SK-N-SH (cell line): ENCODE measurements around the gene ZBTB12. TPM values are rescaled to one million over a fixed set of nuclear protein-coding genes. Genes with fewer than 3 reads are reported as not detected.
A peak's percentile ranks its signal among the peaks of the same experiment; 100 is the strongest.
"Not testable (repeated sequence)": the region's sequence is repeated elsewhere in the genome, so short reads cannot be mapped to it uniquely, and the experiment has no call there.

Source experiments
- CTCF ChIA-PET: fragments of 300-600, 350-600 bp; formaldehyde crosslinking; extraction: SDS; loops from one replicate; lab custom pipeline; 2021; lab: Yijun Ruan, JAX
- POLR2A ChIA-PET: fragments of 350-600 bp; sonication (Branson Sonifier 250); formaldehyde crosslinking; extraction: SDS; loops from one replicate; lab custom pipeline; 2020; ENCODE audit warnings: antibody characterized with exemption, inconsistent platforms; lab: Yijun Ruan, JAX
- DNase-seq: peaks from one replicate; pipeline ENCODE4 v3.0.0; 2012
- H2AFZ ChIP-seq: fragments of 200-600 bp; sonication (generic); 2 replicates; pipeline ENCODE4 v1.8.1; 2016; ENCODE audit warnings: antibody characterized with exemption, mild to moderate bottlenecking, low read depth
- H3F3A ChIP-seq: fragments of 200-600 bp; sonication (generic); replicated peaks from 2 replicates; pipeline ENCODE3; 2016; ENCODE audit warnings: antibody characterized with exemption, mild to moderate bottlenecking; ENCODE audit not compliant: insufficient read depth
- H3K27ac ChIP-seq, 2 experiments: fragments of 200-500 bp in 1 of 2; fragments of 200-600 bp in 1 of 2; sonication (Bioruptor generic) in 1 of 2; sonication (generic), shearing (Covaris generic) in 1 of 2; 2 replicates each; pipeline versions ENCODE4 v1.5.1 to v1.6.1; 2014 to 2016; ENCODE audit warnings: low read depth in 2 of 2, inconsistent platforms in 1 of 2, low read length in 1 of 2, mild to moderate bottlenecking in 1 of 2, mixed read lengths in 1 of 2
- H3K27me3 ChIP-seq: fragments of 200-600 bp; sonication (generic), shearing (Covaris generic); 2 replicates; pipeline ENCODE4 v1.6.1; 2016; ENCODE audit warnings: mixed run types; ENCODE audit not compliant: insufficient read depth
- H3K36me3 ChIP-seq, 2 experiments: fragments of 200-500 bp in 1 of 2; fragments of 200-600 bp in 1 of 2; sonication (Bioruptor generic) in 1 of 2; sonication (generic) in 1 of 2; replicated peaks in 1 of 2; 2 replicates each; pipeline versions ENCODE3 to v1.5.1; 2014 to 2016; ENCODE audit warnings: low read length in 1 of 2, mild to moderate bottlenecking in 1 of 2; ENCODE audit not compliant: insufficient read depth in 2 of 2, control insufficient read depth in 1 of 2
- H3K4me1 ChIP-seq, 2 experiments: fragments of 200-500 bp in 1 of 2; fragments of 200-600 bp in 1 of 2; sonication (Bioruptor generic) in 1 of 2; sonication (generic), shearing (Covaris generic) in 1 of 2; 2 replicates each; pipeline versions ENCODE4 v1.5.1 to v1.6.1; 2014 to 2016; ENCODE audit warnings: low read depth in 1 of 2, low read length in 1 of 2, mixed run types in 1 of 2; ENCODE audit not compliant: insufficient read depth in 2 of 2, control insufficient read depth in 1 of 2
- H3K4me2 ChIP-seq: fragments of 200-600 bp; sonication (generic), shearing (Covaris generic); 2 replicates; pipeline ENCODE4 v1.6.1; 2017; ENCODE audit warnings: mixed run types
- H3K4me3 ChIP-seq, 2 experiments: fragments of 200-500 bp in 1 of 2; fragments of 200-600 bp in 1 of 2; sonication (Bioruptor generic) in 1 of 2; sonication (generic), shearing (Covaris generic) in 1 of 2; 2 replicates each; pipeline versions ENCODE4 v1.5.1 to v1.8.1; 2014 to 2016; ENCODE audit warnings: low read depth in 2 of 2, inconsistent platforms in 1 of 2, low read length in 1 of 2, mild to moderate bottlenecking in 1 of 2, mixed read lengths in 1 of 2, moderate library complexity in 1 of 2
- H3K79me2 ChIP-seq: fragments of 200-600 bp; sonication (generic); 2 replicates; pipeline ENCODE4 v1.8.1; 2017; ENCODE audit warnings: mild to moderate bottlenecking; ENCODE audit not compliant: insufficient read depth
- H3K9ac ChIP-seq: fragments of 200-600 bp; sonication (generic); 2 replicates; pipeline ENCODE4 v1.6.1; 2017; ENCODE audit warnings: mixed run types
- H3K9me2 ChIP-seq: fragments of 200-600 bp; sonication (generic); 2 replicates; pipeline ENCODE4 v1.6.1; 2017; ENCODE audit warnings: mixed run types
- H3K9me3 ChIP-seq: fragments of 200-600 bp; sonication (generic); 2 replicates; pipeline ENCODE4 v1.6.1; 2017; ENCODE audit warnings: mixed run types, mild to moderate bottlenecking, moderate library complexity
- H4K20me1 ChIP-seq: fragments of 200-600 bp; sonication (generic); 2 replicates; pipeline ENCODE4 v1.6.1; 2017; ENCODE audit warnings: mild to moderate bottlenecking, mixed run types; ENCODE audit not compliant: insufficient read depth
- EZH2phosphoT487 ChIP-seq: fragments of 200-600 bp; sonication (generic); IDR thresholded peaks from 2 replicates; pipeline ENCODE4 v1.6.1; 2017; ENCODE audit warnings: low read depth, mixed run types, mild to moderate bottlenecking, antibody characterized with exemption, moderate library complexity, borderline replicate concordance
- GABPA ChIP-seq: IDR thresholded peaks from 2 replicates; pipeline ENCODE4 v1.4.0; 2012; ENCODE audit warnings: low read depth, mild to moderate bottlenecking
- JUND ChIP-seq: IDR thresholded peaks from 2 replicates; pipeline ENCODE4 v1.4.0; 2012
- NFIC ChIP-seq: IDR thresholded peaks from 2 replicates; pipeline ENCODE4 v1.4.0; 2012; ENCODE audit warnings: borderline replicate concordance
- PBX3 ChIP-seq: IDR thresholded peaks from 2 replicates; pipeline ENCODE4; 2012
- RAD21 ChIP-seq: IDR thresholded peaks from 2 replicates; pipeline ENCODE4 v1.6.1; 2012; ENCODE audit warnings: mild to moderate bottlenecking, low read length
- REST ChIP-seq: IDR thresholded peaks from 2 replicates; pipeline ENCODE4 v1.6.1; 2012; ENCODE audit warnings: mild to moderate bottlenecking, low read depth, low read length, moderate library complexity
- SIN3A ChIP-seq: IDR thresholded peaks from 2 replicates; pipeline ENCODE4 v1.6.1; 2012; ENCODE audit warnings: low read depth, mild to moderate bottlenecking, low read length, moderate library complexity, borderline replicate concordance
- SMC3 ChIP-seq: IDR thresholded peaks from 2 replicates; pipeline ENCODE4 v1.6.1; 2012; ENCODE audit warnings: low read depth, low read length, improper control_type of control experiment
- TAF1 ChIP-seq: IDR thresholded peaks from 2 replicates; pipeline ENCODE4 v1.6.1; 2012; ENCODE audit warnings: low read depth, mild to moderate bottlenecking, low read length, moderate library complexity, borderline replicate concordance
- WGBS: methylation state at CpG from one replicate; pipeline ENCODE4 v1.1.6; 2017; ENCODE audit warnings: low lambda C conversion rate; 5-methylcytosine and 5-hydroxymethylcytosine counted together
- polyA plus RNA-seq, 3 experiments: library from polyadenylated mRNA; depleted of rRNA; stranded (reverse); fragments of >200 nt; gene quantifications; 2 replicates each; pipeline ENCODE4 v1.2.3, GENCODE V29; 2012

Gene ZBTB12
- polyA plus RNA-seq, 1 of the 3 experiments (the other 2 are of a cell fraction): 8.3 TPM

- TF ChIP-seq RAD21 (no peak), TAF1 (no peak)
- TF ChIP-seq, all 33 proteins: peak for 0
- H3K27ac ChIP-seq: peak overlapping the region in 1 of 2 experiments; percentile 2; a peak in 2 of 4 replicates
Measured at GRCh38 chr6:31908791-31909190, 6.9 kb upstream of the ZBTB12 start.

GRCh38 chr6:31908255-31908654 lies 6.4 kb upstream of the ZBTB12 start:
- H3K36me3 ChIP-seq, H4K20me1 ChIP-seq, H3K4me3 ChIP-seq, POLR2A ChIA-PET, H3K9me2 ChIP-seq, H3K9me3 ChIP-seq, DNase-seq, H3K4me1 ChIP-seq, H3K79me2 ChIP-seq, H3K9ac ChIP-seq, H3K27me3 ChIP-seq, H3K4me2 ChIP-seq, H2AFZ ChIP-seq: not testable (repeated sequence)
- 57% methylated on average over 5 of the region's 5 CpGs for WGBS
- peaks cover 25% of the 10 kb centered on the region for H3F3A ChIP-seq
- CTCF ChIA-PET: interaction anchor here (1.4 kb wide), 1 partner anchor 44 kb away, joined by 8 read pairs; no protein-coding TSS in a partner anchor
- peak overlapping the region in 1 of 2 experiments; percentile 2; a peak in 1 of 4 replicates for H3K27ac ChIP-seq

More at GRCh38 chr6:31908791-31909190, 6.9 kb upstream of the ZBTB12 start:
- Histone ChIP-seq H4K20me1 (no peaks in the 10 kb centered on the region), H3K9me2 (no peaks in the 10 kb centered on the region), H3K4me3 (no peak overlapping the region), H3F3A (peaks cover 25% of the 10 kb centered on the region), H3K27me3 (no peaks in the 10 kb centered on the region), H3K79me2 (no peaks in the 10 kb centered on the region), H2AFZ (no peak overlapping the region), H3K9ac (no peak overlapping the region), H3K9me3 (no peaks in the 10 kb centered on the region), H3K4me1 (0 out of 4 replicates have a peak, but pooled peaks cover 0 to 4% of the 10 kb centered on the region in 2 experiments), H3K36me3 (no peaks in the 10 kb centered on the region), H3K4me2 (no peak overlapping the region)
- no peak for DNase-seq
- ChIA-PET CTCF (interaction anchor here (1.4 kb wide), 1 partner anchor 43 kb away, joined by 8 read pairs; no protein-coding TSS in a partner anchor), POLR2A (no interaction called here)
- WGBS: 26% methylated on average over 4 of the region's 4 CpGs

GRCh38 chr6:31907158-31907813 lies 5.4 kb upstream of the ZBTB12 start:
- Histone ChIP-seq H3K4me2 (no peak overlapping the region), H3K27ac (no peak overlapping the region), H3K79me2 (no peaks in the 10 kb centered on the region), H4K20me1 (no peaks in the 10 kb centered on the region), H3K9ac (no peak overlapping the region), H3K4me1 (peaks cover 4 to 7% of the 10 kb centered on the region in 2 experiments; a peak in 1 of 4 replicates), H2AFZ (no peak overlapping the region), H3K9me3 (no peaks in the 10 kb centered on the region), H3K36me3 (no peaks in the 10 kb centered on the region), H3K9me2 (no peaks in the 10 kb centered on the region), H3K4me3 (no peak overlapping the region), H3K27me3 (no peaks in the 10 kb centered on the region), H3F3A (peaks cover 33% of the 10 kb centered on the region)
- POLR2A ChIA-PET: interaction anchor here (0.6 kb wide), 1 partner anchor 1637 kb away, joined by 3 read pairs; no protein-coding TSS in a partner anchor
- DNase-seq: no peak
- CTCF ChIA-PET: no interaction called here
- 69% methylated on average over 7 of the region's 7 CpGs for WGBS
- TF ChIP-seq JUND: no peak
- TF ChIP-seq TAF1: no peak
- no peak for TF ChIP-seq SMC3
- TF ChIP-seq GABPA: no peak
- TF ChIP-seq REST: no peak
- no peak for TF ChIP-seq PBX3
- TF ChIP-seq SIN3A: no peak
- no peak for TF ChIP-seq NFIC
- TF ChIP-seq EZH2phosphoT487: no peak

- not testable (repeated sequence) for H3K4me1 ChIP-seq, DNase-seq, H3K9me3 ChIP-seq, H2AFZ ChIP-seq, H3K36me3 ChIP-seq, H3K4me3 ChIP-seq, H3K9ac ChIP-seq, H3K9me2 ChIP-seq, H3K4me2 ChIP-seq, H3K27me3 ChIP-seq, H3K27ac ChIP-seq, H3K79me2 ChIP-seq, H4K20me1 ChIP-seq
- peaks cover 30% of the 10 kb centered on the region for H3F3A ChIP-seq
- CTCF ChIA-PET: interaction anchor here (3.1 kb wide), 1 partner anchor 46 kb away, joined by 9 read pairs; no protein-coding TSS in a partner anchor
- POLR2A ChIA-PET: interaction anchor here (0.6 kb wide), 1 partner anchor 1636 kb away, joined by 3 read pairs; no protein-coding TSS in a partner anchor
- WGBS: 82% methylated on average over 8 of the region's 8 CpGs
Measured at GRCh38 chr6:31906727-31907126, 4.8 kb upstream of the ZBTB12 start.
